Non-pigmented ciliary epithelial cell (primary cell): ENCODE results near the gene ISOC2.

ENCODE experiments used
- DNase-seq: peaks from one replicate; pipeline ENCODE4 v3.0.0-alpha.2; 2010; ENCODE audit warnings: low read depth

ISOC2 gene

DNA sequence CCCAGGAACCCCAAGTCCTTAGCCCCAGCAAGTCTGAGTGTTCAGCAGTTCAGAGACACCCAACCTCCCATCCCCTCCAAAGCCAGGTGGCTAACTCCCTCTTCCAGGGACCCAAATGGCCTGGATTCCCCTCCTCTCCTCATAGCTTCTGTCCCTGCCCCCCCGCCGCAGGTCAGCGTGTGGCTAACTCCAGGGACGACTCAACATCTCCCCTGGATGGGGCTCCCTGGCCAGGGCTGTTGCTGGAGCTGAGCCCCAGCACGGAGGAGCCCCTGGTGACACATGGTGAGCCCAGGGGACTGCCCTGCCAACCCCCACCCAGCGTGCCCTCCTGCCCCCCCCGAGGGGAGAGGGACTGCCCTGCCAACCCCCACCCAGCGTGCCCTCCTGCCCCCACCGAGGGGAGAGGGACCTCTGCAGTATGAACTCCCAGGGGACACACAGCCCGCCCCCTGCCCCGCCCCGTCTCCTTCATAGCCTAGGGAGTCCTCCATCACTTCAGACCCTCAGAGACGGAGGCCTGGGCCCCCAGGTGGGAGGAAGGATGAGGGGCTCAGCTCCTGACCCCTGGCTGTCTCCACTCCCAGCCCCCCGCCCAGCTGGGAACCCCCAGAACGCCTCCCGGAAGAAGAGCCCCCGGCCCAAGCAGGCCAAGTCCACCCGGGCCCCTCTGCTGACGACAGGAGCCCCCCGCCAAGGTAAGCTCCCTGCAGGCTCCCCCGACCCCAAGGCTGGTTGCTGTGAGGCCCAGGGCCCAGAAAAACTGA is 28.5 kb upstream of the ISOC2 start:
- DNase-seq = no peak

- no peak for DNase-seq
These were observed 27.7 kb upstream of the ISOC2 start for GRCh38 chr19:55488986-55489710.

DNA sequence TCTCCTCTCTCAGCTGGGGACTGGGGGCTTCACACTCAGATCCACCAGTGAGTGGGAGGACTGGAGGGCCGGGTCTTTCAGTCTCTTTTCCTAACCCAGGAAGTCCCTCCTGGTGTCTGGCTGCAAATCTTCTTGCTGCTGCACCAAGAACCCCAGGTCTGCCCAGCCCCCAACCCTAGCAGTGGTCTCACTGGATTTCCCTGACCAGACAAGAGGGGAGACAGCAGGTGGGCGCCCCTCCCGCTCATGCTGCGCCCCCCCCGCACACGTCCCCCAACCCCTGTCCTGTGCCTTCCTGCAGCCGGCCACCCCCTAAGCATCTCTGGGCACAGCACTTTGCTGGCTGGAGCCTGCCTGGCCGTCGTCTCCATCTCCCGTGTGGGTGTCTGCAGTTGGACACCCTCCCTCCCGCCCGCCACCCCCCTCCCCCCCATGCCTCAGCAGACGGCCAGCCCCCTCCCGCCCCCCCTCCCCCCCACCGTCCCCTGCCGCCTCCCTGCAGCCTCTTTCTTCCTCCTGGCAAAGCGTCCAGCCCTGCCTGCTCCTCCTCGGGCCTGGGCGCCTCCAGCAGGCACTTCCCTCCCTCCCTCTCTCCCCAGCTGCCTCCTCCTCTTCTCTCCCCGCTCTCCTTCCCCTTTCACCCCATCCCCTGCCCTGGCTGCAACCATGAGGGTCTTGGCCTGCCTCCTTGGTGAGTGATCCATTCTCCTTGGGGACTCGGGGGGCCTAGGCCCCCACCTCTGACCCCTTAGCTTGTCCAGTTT is 26.7 kb upstream of the ISOC2 start, which contains the start of gene SSC5D:
SSC5D (plus strand) TSS at position 513 of the 764 bp plus-strand sequence; CDS start at position 667, 154 bp downstream.
- no peak for DNase-seq

- peak; percentile 81 for DNase-seq
These were observed 25.8 kb upstream of the ISOC2 start for GRCh38 chr19:55486971-55487923.

DNA sequence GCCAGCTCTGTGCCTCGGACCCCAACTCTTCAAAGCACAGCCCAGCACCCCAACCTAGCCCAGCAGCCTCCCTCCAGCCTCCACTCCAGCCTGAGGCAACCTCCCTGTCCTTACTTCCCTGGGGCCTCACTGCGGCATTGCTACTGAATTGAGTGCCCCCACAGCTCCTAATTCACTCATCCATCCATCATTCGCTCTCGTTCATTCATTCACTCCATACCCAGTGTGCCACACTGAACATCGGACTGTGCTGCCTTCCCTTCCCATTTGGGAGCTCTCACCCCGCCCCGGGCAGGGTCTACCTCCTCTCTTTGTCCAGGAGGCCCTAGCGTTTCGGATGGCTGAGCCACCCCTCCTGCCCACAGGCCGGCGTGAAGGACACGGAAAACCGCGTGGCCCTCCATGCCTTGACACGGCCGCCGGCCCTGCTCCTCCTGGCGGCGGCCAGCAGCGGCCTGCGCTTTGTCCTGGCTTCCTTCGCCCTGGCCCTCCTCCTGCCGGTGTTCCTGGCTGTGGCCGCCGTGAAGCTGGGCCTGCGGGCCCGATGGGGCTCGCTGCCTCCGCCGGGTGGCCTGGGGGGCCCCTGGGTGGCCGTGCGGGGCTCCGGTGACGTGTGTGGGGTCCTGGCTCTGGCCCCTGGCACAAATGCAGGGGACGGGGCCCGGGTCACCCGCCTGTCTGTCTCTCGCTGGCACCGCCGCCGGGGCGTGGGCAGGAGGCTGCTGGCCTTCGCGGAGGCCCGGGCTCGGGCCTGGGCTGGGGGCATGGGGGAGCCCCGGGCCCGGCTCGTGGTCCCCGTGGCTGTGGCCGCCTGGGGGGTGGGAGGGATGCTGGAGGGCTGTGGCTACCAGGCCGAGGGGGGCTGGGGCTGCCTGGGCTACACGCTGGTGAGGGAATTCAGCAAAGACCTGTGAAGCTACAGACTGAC is 24.9 kb upstream of the ISOC2 start:
- no peak for DNase-seq

DNA sequence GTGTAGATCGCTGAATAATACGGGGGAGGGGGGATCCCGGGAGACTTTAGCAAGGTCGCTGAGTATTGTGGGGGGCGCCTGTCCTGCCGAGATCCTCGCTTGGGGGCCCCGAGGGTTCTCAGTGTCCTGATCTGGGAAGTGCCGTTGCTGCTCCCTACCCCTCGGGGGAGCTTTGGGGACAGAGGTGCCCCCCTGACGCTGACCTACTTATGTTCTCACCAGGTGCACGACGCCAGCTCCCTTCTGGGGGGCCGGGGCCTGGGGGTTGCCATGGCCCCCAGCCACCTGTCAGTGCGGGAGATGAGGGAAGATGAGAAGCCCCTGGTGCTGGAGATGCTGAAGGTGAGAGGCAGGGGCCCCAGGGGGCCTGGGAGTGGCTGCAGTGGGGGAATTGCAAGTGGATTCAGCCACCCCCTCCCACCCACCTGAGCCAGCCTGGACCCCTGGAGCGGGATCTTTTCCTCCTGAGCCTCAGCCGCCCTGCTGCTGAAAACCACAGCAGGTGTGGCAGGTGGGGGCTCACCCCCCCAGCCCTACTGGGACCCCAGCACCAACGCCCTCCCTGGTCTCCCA is 24.1 kb upstream of the ISOC2 start:
- DNase-seq = no peak

DNA sequence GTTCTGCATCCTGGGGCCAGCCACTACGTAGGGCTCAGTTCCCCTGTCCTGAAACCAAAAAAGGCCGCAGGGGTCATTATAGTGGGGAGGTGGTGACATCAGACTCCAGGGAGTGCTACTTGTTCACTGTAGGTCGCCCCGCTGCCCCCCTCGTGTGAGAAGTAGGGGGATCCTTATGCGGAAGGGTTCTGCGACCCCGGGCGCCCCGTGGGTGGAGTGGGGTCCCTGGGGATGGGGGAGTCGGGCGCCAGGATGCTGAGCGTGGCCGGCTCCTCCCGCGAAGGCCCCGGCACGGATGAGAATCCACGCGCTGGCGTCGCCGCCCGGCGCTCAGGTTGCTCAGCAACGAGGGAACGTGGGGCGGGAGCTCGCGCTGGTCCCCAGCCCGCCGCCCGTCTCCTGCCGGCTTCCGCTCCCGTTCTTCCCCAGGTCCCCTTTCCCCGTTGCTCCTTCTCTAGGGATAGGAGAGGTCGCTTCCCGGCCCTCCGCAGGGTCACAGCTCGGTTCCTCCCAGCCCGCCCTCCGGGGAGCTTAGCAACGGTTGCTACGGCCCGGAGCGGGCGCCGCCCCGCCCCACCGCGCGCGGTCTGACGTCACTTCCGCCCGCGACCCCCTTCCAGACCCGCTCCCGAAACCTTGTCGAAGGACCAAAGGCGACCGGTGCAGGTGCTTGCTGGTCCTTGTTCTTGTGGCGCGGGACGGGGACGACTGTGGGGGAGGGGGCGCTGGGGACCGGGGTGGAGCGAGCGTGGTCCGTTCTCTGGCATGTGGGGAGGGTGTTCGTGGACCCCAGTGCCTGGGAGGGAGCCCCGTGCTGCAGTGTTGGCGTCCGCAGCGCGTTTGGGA is 23.4 kb upstream of the ISOC2 start, which contains the start of gene NAT14:
NAT14 (plus strand) TSS at position 596 of the 846 bp plus-strand sequence. CDS start 521 bp downstream, outside the sequence.
- DNase-seq = no peak

- no peak for DNase-seq
These were observed 22.5 kb upstream of the ISOC2 start for GRCh38 chr19:55483706-55484592.

DNA sequence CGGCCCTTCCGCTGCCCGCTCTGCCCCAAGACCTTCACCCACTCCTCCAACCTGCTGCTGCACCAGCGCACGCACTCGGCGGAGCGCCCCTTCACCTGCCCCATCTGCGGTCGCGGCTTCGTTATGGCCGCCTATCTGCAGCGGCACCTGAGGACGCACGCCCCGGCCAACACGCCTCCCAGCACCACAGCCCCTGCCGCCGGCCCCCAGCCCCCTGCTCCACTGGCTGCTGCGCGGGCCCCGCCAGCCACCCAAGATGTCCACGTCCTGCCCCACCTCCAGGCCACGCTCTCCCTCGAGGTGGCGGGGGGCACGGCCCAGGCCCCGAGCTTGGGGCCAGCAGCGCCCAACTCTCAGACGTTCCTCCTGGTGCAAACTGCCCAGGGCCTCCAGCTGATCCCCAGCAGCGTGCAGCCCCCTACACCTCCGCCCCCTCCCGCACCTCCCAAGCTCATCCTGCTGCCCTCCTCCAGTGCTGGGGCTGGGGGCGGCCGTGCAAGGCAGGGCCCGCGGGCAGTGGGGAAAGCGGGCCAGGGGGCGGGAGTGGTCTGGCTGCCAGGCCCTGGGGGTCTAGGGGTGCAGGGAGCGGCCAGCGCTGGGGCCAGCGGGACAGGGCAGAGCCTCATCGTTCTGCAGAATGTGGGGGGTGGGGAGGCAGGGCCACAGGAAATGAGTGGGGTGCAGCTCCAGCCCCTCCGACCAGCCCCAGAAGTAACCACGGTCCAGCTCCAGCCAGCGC is 21.7 kb upstream of the ISOC2 start:
- no peak for DNase-seq

DNA sequence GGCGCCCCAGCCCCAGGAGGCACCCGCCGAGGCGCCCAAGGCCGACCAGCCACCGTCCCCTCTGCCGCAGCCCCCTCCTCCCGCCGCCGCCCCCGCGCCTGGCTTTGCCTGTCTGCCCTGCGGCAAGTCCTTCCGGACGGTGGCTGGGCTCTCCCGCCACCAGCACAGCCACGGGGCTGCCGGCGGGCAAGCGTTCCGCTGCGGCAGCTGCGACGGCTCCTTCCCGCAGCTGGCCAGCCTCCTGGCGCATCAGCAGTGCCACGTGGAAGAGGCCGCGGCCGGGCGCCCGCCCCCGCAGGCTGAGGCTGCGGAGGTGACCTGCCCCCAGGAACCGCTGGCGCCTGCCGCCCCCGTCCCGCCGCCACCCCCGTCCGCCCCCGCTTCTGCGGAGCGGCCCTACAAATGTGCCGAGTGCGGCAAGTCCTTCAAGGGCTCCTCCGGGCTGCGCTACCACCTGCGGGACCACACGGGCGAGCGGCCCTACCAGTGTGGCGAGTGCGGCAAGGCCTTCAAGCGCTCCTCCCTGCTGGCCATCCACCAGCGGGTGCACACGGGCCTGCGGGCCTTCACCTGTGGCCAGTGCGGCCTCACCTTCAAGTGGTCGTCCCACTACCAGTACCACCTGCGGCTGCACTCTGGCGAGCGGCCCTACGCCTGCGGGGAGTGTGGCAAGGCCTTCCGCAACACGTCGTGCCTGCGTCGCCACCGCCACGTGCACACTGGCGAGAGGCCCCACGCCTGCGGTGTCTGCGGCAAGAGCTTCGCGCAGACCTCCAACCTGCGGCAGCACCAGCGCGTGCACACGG is 20.9 kb upstream of the ISOC2 start:
- DNase-seq = no peak

GRCh38 chr19:55481794-55482155 is 20.3 kb upstream of the ISOC2 start:
- no peak for DNase-seq

- no peak for DNase-seq
These were observed 19.8 kb upstream of the ISOC2 start for GRCh38 chr19:55481148-55481793.

DNA sequence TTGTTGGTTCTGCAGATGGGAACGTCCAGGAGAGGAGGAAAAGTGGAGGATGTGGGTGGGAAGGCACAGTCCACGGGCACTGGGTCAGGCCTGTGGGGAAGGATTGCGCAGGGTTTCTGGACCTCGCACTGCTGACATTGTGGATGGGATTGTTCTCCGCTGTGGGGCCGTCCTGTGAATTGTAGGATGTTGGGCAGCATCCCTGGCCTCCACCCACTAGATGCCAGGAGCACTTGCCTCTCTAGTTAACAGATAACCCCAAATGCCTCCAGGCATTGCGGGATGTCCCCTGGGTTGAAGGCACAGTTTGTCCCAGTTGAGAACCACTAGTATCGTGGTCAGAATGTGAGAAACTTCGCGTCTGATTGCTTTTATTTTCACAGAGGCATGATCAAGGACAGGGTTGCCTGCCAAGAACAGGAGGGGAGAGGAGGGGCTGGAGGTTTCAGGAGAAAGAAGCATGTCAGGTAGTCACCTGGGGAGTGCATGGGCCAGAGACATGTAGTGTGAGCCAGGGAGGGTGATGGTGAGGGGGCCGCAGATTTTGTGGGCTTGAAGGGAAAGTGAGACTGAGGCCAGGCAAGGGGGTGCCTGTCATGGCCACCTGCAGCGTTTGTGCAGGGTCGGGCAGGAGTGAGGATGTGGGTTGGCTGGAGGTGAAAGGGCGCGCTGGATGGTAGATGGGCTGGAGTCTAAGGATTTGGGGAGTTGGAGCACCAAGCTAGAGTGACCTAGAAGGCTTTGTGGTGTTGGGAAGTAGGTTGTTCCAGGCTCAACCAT is 18.2 kb upstream of the ISOC2 start:
- DNase-seq = no peak

DNA sequence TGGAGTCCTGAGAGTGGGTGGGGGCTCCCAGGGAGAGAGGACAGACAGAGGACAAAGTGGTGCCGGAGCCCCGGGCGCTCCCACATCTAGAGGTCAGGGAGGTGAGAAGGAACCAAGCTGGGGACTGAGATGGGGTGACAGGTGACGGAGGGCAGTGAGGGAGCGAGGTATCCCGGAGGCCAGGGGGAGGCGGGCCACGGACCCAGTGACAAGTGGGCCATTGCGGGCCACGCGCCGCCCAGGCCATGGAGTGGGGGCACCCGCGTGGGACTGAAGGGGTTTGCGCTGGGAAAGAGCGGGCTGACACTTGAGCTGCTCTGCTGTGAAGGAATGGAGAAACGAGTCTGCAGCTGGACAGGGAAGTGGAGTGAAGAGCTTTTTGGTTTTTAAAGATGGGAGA is 17.6 kb upstream of the ISOC2 start:
- DNase-seq = no peak

GRCh38 chr19:55478364-55478763 is 16.9 kb upstream of the ISOC2 start:
- DNase-seq = no peak
